GM21737 (cell line): ENCODE data around the gene XYLT2.

Source experiments
- ATAC-seq: cut with Tn5 transposase; IDR thresholded peaks from one replicate; pipeline ENCODE4 v1.9.1; 2021; ENCODE audit warnings: mild to moderate bottlenecking, moderate library complexity; ENCODE audit not compliant: unreplicated experiment

Gene XYLT2

DNA sequence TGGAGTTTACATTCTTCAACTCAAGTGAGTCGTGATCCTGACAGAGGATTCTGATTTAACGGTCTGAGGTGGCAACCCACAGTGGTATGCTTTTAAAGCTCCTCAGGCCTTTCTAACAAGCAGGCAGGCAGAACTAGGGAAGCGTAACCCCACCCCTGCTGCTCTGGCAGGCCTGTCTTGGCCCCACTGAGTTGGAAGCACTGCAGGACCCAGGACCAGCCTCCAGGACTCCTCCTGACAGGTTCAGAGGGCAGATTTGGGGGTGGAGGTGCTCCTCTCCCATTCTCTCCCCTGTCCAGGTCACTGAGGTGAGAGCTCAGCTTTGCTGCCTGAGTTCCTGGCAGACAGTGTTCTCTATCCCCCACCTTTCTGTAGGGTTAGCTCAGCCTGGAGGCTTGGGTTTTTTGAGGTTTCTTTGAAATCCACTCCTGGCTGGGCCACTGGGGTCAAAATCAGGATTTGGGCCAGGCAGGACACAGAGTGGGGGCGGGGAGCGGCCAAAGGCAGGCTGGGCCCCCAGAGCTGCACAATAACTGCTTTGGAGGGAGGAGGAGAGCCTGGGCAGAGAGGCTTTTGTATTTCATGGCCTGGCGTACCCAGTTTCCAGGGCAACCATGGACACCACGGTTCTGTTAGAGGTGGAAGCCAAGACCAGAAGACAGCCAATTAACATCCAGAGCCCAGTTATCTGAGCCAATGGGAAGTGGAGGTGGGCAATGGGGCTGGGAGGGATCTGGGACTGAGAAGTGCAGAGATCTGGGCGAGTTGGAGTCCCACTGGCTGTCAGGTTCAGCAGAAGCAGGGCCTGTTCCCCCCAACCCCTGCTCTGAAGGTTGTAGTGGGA lies 17.5 kb downstream of the XYLT2 start:
- no peak for ATAC-seq

DNA sequence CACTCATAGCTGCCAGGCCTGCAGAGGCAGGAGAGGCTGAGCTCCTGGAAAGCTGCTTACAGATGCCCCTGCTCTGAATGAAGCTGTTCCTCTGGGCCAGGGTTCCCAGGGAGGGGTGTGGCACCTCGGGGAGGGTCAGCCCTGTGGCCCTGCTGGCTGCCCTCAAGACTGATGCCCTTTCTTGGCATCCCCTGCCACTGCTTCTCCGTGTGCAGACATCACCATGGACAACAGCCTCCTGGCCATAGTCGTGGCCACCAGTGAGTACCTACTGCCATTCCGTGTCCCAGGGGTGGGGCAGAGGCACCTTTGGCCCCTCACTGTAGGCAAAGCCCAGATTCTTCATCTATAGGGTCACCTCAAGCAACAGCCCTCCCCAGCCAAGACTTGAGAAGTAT lies 18.1 kb downstream of the XYLT2 start:
- no peak for ATAC-seq

DNA sequence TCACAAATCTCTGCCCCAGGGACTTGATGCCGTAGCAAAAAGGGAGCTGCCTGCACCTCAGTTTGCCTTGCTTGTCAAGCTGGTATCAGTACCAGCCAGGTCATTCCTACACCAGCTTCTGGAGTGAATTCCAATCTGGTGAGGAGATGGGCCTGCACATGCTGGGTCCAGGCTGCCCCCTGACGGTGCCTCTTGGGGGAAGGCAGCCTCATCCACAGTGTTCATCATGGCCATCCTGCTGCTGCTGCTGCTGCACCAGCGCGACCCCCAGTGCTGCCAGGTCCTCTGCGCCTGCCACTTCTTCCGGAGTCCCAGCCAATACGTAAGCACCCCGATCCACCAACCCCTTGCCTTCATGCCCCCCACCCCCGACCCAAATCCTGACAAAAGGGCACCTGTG lies 18.8 kb downstream of the XYLT2 start:
- ATAC-seq, result no peak

DNA sequence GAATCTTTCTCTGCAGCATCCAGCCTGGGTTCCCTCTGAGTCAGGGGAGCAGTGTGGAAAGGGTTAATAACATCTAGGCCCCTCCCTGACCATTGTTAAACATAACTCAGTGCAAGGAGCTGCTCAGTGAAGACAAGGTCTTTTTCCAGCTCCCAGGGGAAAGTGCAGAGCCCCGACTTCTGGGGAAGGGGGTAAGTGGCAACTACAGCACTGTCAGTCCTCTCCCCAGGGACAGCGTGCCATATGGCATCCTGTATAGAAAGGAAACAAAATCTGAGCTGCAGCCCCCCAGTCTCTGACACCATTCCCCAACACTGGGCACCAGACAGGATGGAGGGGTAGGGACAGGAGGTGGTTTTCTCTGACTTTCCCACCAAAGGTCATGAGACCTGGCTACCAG lies 19.2 kb downstream of the XYLT2 start:
- ATAC-seq, result no peak

DNA sequence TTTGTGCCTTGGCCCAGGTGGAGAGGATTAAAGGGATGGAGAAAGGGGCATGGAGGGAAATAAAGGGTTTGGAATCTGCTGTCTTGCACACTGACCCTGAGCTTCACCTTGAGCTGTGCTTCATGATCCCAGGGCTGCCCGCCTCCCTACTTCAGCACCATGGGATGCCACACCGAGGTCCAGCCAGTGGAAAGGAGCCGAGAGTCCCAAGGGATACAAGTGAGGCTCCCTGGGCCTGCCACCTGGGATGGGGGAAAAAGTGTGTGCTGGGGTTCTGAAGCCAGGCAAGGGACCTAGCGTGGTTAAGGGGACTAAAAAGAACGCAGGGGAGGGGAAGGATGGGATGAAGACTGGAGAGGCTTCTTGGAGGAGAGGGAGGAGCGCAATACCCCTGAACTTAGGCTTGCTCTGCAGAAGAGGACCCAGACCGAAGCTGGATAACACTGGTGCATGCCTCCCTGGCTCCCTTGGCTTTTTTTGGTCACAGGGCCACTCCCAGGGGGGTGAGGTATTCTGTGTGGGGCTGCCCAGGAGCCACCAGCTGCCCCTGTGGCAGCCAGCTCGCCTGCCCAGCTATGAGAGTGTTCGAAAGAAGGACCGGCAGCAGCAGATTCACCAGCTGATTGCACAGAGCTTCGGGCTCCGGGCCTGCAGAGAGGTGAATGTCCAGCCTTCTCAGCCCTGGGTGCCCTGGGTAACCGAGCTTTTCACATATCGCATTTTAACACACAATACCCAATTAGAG lies 19.9 kb downstream of the XYLT2 start:
- no peak for ATAC-seq

DNA sequence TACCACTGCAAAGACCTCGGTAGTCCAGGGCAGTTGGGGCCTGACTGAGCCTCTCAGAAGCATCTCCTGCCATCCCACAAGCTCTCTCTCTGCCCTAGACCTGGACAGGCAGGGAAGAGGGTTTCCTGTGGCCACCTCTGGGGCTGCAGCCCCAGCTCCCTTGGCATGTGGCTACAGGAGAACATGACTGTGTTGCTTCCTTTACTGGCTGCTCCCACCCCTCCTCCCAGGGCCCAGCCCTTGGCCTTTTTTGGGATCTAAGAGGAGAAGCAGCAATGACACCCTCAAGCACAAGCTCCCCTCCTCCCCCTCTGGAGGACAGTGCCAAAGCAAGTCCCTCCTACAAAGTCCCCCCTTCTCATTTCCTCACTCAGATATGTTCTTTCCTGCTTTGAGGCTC lies 21.5 kb downstream of the XYLT2 start:
- no peak for ATAC-seq

DNA sequence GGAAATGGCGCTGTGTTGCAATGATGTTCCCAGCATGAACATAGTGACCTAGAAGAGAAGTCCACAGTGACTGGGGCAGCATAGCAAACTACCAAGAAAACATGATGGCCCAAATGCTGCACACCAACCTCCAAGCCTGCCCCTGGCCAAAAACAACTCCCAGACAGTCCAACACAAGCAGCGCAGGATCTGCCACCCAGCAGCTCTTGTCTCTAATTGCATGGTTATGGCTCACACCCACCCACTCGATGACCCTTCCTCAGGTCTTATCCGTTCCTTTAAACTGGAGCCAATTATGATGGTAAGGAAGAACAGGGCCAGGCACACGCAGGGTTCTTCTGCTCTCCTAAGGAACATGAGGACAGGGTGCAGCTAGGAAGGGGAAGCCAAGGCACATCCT lies 24.1 kb downstream of the XYLT2 start:
- ATAC-seq, result no peak

DNA sequence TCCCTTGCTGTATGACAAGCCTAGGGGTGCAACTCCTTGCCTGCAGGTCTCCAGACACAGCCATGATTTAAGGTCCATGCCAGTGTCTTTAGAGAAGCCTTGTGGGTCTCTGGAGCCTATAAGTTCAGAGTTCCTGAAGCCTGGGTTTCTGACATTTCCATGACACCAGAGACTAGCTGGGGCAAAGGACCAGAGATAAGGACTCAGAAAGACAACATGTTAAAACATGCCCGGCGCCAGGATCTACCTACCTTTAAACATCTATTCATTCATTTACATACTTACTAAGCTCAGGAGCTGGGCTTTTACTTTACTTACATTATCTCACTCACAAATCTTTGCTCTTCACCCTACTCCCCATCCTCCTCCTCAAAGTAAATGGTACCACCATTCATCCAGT lies 25.6 kb downstream of the XYLT2 start:
- no peak for ATAC-seq

DNA sequence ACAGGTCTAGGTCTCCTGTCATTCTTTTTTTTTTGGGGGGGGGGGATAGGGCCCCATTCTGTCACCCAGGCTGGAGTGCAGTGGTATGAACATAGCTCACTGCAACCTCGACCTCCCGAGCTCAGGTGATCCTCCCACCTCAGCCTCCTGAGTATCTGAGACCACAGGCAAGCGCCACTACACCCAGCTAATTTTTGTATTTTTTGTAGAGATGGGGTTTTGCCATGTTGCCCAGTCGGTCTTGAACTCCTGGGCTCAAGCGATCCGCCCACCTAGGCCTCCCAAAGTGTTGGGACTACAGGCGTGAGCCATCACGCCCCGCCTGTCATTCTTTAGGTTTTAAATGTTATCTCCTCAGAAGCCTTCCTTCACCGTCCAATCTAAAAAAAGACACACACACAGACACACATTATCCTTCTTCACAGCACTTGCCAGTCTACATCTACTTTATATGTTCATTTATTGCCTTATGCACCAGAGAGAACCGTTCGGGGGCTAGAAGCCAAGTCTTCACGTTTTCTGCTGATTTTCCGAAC lies 26.4 kb downstream of the XYLT2 start:
- ATAC-seq, result no peak

DNA sequence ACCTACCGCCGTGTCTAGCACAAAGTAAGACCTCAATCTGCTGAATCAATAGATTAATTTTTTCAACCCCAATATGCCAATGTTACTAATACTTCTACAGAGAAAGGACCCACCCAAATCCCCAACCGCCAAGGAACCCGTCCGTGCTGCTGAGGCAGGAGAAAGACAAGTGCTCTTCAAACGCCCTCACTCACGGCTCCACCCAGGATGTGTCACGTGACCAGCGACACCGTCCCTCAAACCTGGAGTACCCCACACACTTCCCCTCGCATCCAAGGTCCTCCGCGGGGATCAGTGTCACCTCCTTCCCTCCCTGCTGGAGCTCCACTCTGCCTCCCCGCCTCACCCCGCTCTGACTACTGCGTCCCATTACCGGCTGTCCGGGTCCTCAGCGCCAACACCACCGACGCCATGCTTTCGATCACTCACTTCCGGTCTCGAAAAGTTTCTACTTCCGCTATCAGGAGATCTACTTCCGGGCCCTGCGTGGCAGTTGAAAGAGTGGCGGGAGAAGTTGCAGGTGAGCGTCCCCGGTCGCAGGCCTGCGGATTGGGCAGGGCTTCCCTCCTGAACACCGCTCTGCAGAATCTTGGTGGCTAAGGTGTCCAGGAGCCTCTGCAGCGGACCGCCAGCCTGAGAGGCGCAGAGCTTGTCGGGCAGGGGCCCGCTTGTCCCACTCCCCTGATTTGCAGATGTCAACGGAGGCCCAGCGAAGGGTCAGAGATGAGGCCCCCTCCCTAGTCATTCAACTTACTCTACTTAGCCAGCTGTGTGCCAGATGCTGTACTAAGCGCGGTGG lies 27.0 kb downstream of the XYLT2 start, which contains the start of the genes EME1 and MRPL27:
TSS of gene EME1 (plus strand) at position 472 of the 799 bp plus-strand sequence. CDS start 1,980 bp downstream, outside the sequence.
TSS of gene MRPL27 (minus strand) at position 427 of the 799 bp plus-strand sequence. CDS start at position 413, 14 bp downstream.
- ATAC-seq, result peak; percentile 75

DNA sequence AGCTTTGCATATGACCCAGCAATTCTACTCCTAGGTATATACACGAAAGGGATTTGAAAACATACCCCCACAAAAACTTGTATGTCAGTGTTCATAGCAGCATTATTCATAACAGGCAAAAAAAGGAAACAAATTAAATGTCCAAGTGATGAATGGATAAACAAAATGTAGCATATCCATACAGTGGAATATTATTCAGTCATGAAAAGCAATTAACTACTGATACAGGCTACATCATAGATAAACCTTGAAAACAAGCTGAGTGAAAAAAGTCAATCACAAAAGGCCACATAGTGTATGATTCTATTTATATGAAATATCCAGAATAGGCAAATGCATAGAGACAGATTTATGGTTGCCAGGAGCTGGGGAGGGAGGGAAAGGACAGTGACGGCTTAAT lies 27.8 kb downstream of the XYLT2 start:
- ATAC-seq, result no peak

DNA sequence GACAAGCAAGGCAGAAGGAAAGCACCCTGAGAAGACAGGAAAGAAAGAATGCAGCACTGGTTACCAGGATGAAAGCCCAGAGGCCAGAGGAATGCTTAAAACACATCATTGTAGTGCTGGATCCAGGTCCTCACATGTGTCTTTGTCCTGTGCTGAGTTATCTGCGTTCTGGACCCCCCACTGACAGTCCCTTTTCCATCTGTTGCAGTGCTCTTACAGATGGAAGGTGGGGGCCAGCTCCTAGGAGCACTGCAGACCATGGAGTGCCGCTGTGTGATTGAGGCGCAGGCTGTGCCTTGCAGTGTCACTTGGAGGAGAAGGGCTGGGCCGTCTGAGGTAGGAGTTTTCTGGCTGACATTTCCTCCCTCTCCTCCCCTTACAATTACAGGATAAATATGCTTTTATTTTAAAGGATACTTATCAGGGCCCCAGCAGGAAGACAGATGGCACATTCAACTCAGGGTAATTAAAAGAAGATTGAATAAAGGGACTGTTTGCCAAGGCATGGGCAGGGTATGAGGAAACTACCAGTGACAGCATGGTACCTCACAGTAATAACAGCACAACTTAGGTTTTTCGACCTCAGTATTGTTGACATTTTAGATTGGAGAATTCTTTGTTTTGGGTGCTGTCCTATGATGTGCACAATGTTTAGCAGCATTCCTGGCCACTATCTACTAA lies 30.1 kb downstream of the XYLT2 start:
- ATAC-seq, result no peak

DNA sequence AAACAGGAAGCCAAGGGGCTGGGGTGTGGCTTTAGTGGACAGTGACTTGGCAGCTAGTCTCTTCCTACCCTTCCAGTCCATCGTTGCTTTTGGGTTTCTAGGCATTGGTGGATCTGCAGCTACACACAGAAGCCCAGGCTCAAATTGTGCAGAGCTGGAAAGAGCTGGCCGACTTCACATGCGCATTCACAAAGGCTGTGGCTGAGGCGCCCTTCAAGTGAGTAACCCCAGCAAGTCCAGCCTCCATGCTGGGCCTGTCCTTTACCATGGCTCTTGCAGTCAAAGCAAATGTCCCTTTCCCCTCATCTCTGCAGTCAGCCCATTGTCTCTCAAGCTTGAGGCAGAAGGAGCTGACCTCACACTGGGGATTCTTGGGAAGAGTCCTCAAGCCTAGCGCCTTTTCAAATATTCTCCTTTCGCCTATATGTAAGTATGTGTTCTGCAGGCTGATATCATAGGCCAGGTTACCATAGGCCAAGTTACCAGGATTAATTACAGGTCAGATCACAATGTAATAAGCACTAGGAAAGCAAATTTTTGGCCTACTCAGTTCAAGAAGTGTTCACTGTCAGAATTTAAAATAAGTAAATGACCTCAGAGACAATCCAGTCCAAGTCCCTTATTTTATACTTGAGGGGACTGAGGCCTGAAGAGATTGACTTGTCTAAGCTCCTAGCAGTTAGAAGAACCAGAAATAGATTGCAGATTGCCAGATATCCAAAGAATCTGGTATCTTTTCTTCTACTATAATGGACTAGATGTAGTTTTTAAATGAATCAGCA lies 33.6 kb downstream of the XYLT2 start:
- ATAC-seq, result no peak

DNA sequence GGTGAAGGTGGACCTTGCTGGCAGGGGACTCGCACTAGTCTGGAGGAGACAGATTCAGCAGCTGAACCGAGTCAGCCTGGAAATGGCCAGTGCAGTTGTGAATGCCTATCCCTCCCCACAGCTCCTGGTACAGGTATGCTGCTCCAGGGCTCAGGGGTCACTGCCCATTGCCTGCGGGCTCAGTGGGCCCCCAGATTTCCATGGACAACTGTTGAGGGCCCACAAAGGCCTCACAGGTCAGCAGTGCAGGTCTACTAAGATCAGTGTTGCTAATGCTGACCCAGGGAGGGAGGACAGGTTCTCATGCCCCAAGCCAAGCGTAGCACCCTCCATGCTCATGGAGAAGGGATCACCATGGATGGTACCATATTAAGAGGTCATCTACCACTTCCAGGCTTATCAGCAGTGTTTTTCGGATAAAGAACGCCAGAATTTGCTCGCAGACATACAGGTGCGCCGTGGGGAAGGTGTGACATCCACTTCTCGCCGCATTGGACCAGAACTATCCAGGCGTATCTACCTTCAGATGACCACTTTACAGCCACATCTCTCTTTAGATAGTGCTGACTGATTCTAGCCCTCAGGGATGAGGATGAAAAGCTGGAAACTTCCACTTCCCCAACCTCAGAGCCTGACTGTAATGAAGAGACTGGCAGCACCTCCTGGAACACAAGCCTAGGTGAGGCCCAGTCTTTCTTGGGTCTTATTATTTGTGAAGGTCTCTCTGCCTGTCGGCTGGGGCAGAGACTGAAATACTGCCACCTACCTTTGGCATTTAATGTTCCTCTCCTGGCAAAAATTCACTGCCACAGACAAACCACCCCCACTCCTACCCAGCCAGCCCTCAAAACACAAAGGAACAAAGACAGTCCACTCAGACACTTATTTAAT lies 34.7 kb downstream of the XYLT2 start:
- no peak for ATAC-seq

DNA sequence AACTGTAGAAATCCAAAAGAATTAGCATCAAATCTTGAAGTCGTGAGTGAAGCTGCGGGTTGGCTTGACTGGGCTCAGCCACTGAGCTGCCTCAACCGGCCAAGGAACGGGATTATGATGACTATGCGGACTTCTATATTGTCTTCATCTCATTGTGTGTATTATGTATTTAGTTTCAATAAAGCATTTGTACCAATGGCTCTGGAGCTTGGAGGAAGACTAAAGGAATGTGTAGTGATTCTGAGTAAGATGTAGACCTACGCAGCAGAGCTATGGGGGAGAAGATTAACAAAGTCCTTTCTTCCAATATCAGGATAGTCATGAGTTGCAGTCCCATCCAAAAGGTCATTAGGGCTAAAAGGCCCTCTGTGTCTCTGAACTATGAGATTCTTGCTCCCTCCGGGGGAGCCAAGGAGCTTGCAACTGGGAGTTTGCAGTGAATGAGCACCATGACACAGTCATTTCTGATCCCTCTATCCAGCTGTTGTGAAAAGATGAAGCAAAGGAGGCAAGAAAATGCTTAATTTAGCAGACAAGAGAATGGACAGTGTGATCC lies 35.4 kb downstream of the XYLT2 start:
- ATAC-seq, result no peak

DNA sequence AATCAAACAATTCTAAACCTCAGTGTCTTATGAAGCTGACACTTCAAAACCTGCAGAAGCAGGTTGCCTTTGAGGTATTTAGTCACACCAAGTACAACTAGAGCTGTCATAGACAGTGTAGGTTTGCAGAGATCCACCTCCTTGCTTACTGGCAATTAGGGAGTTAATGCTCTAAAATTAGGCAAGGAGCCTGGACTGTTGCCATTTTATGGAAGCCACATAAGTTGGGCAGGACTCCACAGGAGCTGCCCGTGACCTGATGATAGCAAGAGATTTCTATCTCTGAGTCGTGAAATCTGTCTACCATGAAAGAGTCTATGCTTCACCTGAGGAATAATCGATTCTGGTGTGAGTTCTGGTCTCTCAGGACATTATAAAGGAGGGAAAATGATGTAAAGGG lies 36.0 kb downstream of the XYLT2 start:
- no peak for ATAC-seq

DNA sequence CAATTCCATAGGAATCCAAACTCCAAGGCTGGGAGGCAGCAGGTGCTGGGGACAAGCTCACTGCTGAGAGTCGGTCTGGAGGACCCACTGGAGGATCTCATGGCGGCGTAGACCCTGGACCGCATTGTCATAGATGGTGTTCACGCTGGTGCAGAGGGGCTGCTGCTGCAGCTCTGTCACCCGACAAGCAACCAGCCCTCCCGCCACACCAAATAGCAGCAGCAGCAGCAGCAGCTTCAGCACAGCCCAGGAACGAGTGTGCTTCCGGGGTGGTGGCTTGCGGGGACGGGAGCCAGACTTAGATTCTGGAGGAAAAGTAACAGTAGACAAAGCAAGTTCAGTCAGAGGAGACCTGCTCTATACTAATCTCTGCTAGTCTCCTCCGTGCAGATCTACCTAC lies 37.0 kb downstream of the XYLT2 start:
- no peak for ATAC-seq

DNA sequence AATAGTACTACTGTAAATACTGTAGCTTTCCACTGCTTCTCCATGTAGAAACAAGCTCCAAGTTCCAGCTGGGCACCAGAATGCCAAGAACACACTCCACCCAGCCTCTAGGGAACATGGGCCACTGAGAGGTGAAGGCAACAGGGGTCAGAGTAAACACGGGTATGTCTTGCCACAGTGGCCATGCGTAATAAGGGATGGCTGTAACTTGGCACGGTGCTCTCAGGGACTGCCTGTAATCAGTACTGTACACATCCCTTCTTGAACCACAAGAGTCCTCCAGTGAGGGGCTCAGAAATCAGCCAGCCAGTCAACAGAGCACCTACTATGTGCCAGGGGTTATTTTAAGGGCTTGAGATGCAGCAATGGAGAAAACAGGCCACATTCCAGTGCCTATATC lies 40.6 kb downstream of the XYLT2 start:
- no peak for ATAC-seq
